Activated naive CD4-positive, alpha-beta T cell treated with anti-CD3 and anti-CD28 coated beads, Interleukin-2, amount 50 U/mL, for 16 hours (primary cell): ENCODE measurements around the gene CXorf38.

Experiments
- DNase-seq: peaks from one replicate; pipeline ENCODE4 v3.0.0-alpha.2; 2020

CXorf38 gene, protein sequence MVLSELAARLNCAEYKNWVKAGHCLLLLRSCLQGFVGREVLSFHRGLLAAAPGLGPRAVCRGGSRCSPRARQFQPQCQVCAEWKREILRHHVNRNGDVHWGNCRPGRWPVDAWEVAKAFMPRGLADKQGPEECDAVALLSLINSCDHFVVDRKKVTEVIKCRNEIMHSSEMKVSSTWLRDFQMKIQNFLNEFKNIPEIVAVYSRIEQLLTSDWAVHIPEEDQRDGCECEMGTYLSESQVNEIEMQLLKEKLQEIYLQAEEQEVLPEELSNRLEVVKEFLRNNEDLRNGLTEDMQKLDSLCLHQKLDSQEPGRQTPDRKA

DNA sequence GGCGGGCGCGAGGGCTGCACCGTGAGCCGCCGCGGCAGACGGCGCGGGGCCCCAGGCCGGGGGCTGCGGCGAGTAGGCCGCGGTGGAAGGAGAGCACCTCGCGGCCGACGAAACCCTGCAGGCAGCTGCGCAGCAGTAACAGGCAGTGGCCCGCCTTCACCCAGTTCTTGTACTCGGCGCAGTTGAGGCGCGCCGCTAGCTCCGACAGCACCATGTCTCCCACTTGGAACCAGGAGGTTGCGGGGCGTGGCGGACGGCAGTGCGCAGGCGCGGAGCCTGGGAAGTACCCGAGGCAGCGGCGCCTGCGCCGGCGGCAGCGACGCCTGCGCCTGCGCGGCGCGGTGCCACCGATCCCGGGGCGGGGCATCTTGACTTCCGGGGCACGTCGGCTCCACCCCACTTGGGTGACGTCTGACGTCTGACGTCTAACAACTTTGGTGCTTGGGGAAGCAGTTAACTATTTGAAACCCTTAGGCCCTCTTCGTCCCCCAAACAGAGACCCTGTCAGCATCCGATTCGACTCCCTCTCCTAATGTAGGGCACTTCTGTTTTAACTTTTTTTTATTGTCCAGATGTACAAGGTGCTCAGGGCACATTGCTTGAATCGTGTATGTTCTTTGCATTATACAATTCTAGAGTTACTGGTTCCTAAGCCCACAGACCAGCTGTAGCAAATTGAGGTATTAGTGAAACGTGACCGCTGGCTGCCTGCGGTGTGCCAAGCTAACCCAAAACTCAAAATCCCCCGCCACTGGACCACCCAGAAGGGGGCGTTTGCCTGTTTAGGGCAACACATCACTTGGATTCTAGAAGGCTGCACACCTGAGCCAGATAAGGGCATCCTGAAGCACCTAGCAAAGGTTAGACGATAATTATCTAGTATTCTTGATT lies at the start of gene CXorf38:
CXorf38 (minus strand) TSS at position 255 of the 891 bp plus-strand sequence; CDS start at position 214, 41 bp downstream.
- peak; percentile 92 for DNase-seq

DNA sequence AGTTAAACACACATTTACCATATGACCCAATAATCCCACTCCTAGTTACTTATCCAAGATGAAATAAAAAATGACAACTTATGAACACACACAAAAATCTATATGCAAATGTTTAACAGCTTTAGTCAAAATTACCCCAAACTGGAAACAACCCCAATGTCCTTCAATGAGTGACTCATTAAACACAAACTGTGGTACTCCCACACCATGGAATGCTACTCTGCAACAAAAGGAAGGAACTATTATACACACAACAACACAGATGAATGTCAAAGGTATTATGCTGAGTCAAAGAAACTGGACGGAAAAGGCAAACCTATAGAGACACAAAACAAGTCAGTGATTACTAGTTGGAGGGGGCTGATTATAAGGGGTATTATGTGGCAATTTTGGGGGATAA lies 47.4 kb upstream of the CXorf38 start:
- DNase-seq, result no peak

DNA sequence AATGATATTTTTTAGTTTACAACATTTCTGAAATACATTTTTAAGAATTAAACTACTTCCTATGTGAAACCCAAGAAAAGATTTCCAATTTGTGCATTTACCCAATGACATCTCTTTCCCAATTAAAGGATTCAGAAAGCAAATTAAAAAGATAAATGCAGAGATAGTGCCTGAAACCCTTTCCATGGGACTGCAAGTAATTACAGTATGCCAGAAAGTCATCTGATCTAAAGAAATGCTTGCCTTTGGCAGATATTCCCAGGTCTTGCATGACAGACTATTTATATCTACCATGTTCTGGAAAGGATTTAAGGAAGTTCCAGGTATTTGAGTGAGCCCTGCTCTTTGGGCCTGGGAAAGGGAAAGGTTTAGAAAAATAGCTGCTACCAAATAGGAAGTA lies 41.6 kb upstream of the CXorf38 start:
- DNase-seq, result no peak

DNA sequence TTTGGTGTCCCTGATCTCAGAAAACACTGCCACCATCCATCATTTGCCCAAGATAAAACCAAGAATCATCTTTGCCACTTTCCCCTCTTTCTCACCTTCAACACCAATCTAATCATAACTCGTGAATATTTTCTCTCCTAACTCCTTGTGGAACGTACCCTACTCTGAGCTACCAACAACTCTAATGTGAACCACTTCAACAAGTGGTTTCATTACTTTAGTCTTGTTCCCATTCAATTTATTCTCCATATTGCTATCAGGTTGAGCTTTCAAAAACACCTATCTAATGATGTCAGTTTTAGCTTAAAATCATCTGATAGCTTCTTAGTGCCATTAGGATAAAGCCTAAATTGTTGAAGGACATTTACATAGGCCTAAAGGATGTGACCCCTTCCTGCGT lies 39.8 kb upstream of the CXorf38 start:
- DNase-seq, result no peak

DNA sequence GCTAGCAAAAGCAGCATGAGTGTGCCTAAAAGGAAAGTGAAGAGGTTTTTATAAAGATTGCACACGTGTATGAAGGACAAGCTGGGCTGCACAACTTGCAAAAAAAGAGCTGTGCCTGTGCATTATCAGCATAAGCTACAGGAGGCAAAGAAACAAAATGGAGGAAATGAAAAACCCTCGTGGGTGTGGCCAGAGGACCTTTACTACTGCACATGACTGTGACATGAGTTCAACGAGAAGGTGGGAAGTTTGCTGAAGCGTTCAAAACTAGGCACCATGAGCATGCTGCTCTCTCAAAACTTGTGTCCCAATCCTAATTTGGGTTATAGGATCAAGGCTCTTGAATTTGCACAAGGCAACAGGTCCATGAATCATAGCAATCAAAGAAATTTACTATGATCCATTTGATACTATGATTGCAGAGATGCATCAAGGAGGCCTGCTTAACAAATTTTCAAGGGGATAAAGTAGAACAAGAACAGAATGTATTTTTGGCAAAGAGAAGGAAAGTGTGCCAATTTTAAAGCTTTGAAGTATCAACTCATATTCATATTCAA lies 38.1 kb upstream of the CXorf38 start:
- DNase-seq, result no peak

DNA sequence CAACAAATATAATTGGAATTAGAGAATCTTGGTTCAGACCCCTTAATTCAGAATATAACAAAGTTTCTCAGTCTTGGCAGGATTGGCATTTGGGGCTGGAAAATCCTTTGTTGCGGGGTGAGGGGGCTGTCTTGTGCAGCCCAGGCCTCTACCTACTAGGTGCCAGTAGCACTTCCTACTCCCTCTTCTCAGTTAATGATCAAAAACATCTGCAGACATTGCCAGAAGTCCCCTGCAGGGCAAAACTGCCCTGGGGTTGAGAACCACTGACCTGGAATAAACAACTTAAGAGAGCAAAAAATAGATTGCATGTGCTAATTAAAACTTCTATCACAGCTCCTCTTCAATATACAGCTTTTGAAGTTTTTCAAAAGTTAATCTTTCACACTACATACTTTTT lies 36.7 kb upstream of the CXorf38 start:
- no peak for DNase-seq

DNA sequence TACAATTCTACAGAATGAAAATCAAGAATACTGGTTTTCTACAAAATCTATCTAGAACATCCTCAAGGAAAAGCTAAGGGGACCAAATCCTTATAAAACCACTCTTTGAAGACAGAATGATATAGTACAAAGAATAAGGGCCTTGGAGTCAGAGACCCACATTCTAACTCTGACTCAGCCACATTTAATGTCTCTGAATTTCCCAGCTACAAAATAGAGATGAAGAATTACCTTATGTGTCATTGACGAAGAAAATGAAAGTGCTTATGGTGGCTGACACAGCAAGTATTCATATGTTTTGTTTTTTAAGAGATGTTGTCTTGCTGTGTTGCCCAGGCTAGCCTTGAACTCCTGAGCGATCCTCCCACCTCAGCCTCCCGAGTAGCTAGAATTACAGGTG lies 35.9 kb upstream of the CXorf38 start:
- DNase-seq, result no peak

DNA sequence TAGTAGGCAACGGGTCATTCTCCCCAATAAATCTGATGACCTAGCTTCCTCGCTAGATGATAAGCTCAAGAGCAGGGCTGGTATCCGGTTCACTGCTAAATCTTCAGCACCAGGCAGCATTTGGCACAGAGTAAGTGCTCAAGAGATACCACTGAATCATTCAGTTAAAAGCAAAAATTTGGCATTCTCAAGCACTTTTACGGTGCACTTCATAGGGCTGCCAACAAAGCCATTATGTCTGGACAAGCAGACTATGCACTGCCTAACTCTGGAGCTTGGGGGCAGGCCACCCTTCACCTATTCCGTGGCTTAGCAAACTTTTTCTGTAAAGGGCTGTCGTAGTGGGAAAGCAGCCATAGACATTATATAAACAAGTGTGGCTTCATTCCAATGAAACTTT lies 23.8 kb upstream of the CXorf38 start:
- DNase-seq, result no peak

DNA sequence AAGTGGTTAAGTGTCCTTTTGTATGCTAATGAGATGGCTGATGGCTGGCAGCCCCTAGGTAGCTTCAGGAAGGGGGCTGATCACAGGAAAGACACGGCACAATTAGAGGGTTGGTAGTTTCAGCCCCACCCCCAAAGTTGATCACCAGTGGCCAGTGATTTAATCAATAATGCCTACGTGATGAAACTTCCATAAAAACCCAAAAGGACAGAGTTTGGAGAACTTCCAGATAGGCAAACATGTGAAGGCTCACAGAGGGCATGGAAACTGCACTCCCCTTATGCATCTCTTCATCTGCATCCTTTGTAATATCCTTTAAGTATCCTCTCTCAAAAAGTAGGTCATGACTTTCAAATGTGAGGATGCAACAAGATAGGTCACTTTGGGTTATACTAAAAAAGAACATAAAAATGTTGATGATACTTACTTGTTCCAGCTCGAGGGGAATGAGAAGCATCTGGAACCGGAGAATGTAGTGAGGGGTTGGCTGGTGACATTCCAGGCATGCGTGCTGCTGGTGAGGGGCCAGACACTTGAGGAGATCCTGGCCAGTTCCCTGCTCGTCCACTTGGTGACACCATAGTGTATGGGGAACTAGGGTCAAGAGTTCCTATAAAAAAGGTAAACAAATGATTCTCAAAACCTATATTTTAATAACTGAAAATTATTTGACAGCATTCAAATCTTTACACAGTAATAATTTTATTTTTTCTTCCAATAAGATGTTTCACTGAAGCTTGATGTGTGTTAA lies 16.7 kb upstream of the CXorf38 start:
- DNase-seq, result no peak

DNA sequence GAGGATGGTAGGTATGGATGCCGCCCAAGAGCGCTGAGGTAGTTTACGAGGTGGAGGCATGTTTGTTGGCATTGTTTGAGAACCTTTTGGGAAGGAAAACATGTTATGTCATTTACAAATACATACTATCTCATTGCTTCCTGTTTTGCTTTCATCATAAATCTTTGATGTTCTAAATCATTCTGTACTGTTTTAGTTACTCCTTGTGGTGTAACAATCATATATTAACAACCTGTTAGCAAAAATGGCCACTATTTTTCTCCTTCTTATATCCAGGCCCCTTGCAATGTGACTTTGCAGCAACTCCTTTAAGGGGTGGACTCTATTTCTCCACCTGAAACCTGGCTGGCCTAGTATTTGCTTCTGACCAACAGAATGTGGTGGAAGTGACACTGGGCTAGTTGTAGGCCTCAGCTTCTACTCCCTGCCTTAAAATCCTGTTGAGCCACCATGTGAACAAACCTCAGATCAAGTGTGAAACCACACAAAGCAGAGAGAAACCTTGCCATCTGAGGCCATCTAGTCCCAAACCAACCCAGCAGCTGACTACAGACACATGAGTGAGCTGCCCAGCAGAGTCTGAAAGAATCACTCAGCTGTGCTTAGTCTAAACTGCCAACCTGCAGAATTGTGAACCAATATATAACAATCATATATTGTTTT lies 15.8 kb upstream of the CXorf38 start:
- no peak for DNase-seq

DNA sequence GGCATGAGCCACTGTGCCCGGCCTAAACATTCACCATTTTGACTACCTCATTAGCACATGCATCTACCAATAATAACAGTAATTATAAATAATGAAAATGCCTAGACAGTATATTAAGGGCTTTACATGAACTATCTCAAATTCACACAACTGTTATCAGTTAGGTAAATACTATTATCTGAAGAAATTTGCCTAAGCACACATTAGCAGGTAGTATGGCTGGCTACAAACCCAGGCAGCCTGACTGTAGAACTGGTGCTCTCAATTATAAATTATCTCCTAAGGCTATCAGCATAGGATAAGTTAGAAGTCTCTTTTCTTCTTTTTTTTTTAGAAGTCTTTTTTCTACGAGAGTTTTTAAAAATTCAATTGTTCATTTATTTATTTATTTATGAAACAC lies 14.1 kb upstream of the CXorf38 start:
- DNase-seq, result no peak

DNA sequence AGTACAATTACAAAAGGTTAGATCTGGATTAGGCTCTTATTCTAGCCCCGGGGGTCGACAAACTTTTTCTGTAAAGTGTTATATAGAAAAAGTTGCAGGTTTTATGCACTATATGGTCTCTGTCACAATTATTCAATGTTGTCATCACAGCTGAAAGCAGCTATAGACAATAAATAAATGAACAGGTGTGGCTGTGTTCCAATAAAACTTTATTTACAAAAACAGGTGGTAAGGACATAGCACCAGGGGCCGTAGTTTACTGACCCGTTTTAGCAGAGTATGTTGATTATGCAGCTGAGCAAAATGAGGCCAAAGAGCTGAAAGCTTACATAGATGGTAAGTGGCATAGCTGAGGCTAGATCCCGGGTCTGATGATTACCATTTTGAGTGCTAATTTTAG lies 13.0 kb upstream of the CXorf38 start:
- no peak for DNase-seq

DNA sequence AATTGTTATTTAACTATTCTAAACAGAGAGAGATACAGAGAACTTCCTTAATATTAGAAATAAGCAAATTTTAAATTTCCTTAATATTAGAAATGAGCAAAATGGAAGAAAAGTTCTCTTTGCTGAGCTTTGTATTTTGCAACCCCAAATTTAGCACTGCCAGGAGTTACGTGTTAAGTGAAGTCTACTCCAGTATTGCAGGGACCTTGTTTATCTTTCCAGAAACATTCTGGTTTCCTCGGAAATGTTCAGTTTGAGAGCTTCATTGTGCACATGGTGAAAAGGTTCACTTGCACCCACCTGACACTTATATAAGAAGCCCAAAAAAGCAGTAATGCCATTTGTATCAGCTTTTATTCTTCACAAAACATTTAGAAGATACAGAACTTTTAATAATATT lies 6.2 kb upstream of the CXorf38 start:
- no peak for DNase-seq

DNA sequence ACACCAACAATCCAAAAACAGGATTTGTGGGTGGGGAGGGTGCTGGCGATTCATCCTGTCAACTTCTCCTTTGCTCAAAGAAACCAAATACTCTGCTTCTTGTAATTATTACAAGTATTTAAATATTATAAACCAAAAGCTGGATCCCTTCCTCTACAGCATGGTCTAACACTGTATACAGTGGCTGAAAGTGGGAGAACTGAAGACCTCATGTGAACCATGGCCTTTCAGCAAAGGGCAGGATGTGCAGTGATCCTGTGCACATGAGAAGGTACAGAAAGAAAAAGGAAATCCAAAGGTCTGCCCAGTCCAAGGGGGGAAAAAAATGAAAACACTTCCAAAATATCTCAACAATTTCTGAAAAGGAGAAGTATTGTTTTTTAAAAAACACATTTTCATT lies 5.3 kb upstream of the CXorf38 start:
- DNase-seq, result no peak

DNA sequence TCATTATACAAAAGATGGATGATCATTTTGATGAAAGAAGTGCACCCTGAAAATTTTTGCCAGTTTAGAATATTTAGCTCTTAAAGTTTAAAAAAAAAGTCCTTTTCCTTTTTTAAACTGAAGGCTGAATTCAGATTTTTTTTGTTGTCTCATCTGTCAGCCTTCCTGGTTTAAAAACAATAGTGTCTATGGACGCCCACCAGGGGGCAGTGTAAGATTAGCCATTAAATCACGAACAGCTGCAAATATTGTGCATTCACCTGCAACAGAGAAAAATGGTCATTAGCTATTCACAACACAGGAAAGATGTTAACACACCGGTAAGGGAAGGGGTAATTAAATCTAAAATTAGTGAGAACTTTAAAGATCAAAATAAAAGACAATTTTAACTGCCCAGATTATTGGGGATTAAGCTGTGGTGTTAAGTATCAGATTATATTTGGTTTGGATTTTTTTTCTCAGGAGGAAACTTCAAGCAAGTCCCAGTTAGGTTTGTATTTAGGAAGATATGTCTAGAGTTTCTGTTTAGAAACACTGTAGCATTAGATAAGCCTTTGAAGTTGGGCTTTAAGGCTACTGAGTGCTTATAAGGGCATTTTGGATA lies 4.4 kb upstream of the CXorf38 start:
- DNase-seq, result peak; percentile 64

DNA sequence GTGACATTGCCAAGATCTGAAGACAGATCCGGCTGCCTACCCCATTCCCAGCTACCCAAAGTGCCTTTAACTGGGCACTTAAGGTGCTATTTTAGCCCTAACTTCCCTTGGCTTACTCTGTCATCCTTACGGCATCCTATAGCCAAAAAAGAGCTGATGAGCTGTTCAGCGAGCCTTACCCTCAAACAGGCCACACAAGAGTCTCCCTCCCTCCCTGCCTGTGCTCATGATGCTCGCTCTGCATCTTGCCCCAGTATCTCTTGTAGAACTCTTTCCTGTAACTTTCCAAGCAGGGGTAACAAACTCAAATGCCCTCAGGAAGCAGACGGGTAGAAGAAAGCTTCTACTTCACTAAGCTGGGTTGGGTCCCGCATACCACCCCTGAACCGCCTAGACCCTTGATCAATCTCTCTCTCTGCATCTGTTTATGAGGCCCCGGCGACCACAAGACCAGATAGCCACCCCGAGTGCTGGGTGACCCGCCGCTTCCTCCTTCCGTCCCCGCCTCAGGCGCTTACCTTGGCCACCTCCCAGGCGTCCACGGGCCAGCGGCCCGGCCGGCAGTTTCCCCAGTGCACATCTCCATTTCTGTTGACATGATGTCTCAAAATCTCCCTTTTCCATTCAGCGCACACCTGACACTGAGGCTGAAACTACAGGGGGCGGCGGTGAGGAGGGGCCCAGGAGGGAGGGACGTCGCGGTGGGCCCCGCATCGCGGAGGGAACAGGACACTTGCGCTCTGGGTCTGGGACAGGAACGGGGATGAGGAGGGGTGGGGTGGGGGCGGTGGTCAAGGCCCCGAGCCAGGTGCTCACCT lies 663 bp downstream of the CXorf38 start:
- peak; percentile 39 for DNase-seq

DNA sequence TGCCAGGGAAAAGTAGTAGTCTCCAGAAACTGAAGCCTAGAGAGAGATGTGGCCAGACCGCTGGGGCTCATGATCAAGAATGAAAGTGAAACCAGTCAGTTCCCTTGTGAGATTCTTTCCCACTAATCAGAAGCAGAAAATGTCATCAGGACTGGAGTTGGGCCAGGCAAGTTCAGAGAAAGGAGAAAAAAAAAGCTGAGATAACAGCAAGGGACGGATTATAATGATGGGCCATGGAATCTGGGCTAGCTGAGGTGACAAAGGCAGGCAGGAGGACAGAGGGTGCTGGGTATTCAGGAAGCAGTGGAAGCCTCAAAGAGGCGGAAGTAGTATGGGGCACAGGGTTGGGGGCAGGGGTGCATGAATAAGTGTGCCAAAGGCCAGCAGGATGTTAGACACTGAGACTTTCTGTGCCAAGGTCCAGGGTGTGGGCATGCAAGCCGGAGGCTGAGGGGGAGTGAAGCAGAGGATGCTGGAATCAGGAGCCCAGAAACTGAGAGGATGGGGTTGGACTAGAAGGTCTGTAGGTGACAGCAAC lies 2.5 kb downstream of the CXorf38 start:
- peak; percentile 12 for DNase-seq

DNA sequence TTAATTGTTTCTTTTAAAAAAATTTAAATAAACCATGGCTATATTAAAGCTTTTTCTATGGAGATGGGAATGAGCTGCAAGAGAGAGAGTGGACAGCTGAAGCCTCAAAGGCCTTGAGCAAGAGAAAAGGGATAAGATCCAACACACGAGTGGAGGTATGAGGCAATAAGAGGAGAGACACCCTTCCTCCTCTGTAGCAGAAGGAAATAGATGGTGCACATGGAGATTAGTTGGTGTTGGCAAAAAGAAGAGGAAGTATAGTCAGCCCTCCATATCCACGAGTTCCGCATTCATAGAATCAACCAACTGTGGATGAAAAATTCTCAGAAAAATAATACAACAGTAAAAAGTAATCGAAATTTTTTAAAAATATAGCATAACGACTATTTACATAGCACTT lies 3.2 kb downstream of the CXorf38 start:
- DNase-seq, result no peak

DNA sequence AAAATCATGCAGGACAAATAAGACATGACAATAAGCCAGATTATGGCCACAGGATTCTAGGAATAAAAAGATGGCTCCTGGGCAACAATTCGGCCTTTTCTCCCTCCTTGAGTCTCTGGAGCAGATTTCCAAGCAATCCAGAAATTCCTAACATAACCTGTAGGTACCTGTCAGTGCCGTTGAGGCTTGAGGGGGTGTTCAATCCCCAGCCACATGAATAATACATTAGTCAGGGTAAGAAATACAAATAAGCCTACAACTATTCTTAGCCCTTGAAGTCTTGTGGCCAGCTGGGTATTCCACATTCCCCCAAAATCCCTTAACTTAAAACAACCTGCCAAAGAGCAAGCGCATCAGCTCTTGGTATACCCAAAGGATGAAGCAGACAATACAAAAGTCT lies 9.7 kb downstream of the CXorf38 start:
- DNase-seq, result no peak

DNA sequence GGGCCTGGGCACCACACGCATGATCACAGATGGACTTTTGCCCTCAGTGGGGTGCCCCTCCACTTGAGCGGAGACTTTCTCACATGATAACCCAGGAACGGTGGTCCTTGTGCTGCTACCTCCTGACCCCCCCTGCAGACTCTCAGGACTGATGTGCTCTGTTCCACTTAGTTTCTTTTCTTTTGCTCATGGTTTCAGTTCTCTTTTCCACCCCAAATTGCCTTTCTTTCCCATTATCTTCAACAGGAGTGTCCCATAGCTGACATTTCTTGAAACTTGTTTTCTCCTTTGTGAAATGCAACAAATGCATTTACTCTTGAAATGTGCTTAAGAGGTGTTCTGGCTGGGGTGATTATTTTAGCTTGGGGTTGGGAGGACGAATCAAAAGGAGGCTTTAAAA lies 15.2 kb downstream of the CXorf38 start:
- DNase-seq, result no peak

DNA sequence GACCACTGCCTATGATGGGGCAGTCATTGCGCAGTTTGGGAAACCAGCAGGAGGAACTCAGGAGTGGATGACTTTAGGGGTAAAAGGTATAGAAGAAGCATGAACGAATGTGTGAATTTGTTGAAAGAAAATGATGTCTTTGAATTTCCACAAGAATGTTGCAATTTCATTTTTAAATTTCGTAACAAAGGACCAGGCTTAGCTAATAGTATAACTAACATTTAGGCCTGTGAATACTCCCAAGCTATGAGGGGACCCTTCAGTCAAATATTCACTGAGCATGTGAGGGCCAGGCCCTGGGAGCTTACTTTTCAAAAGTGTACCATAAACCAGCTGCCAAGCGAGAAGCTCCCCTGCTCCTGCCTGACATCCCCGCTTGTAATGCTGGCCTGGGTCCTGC lies 18.9 kb downstream of the CXorf38 start:
- no peak for DNase-seq
